Stimulated activated CD8-positive, alpha-beta memory T cell treated with anti-CD3 and anti-CD28 coated beads, Interleukin-12 subunit alpha, Interleukin-12 subunit beta, amount 100 ng/mL, for 24 hours (primary cell): Measurements from ENCODE around the gene EHBP1L1.
A peak's percentile ranks its signal among the peaks of the same experiment; 100 is the strongest.

Experiments
- DNase-seq: peaks from one replicate; pipeline ENCODE4 v3.0.0-alpha.2; 2020; ENCODE audit errors: extremely low read depth

EHBP1L1 gene

DNA sequence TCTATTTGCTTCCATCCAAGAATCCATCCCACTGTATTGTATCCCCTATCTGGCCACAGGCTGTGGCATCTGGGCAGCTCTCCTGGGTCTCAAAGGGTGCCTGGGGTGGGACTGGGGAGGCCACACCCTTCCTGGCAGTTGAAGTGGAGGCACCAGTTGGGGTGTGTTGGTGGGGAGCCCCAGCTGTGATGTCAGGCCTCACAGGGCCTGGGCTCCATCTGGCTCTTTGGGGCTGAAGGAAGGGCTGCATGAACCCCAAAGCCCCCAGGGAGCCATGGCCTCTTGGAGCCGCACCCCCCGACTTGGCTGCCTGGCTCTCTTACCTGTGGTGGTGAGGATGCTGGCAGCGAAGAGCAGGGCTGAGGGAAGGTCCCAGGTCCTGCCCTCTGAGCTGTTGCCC, 19.3 kb downstream of the EHBP1L1 start:
- DNase-seq = no peak

DNA sequence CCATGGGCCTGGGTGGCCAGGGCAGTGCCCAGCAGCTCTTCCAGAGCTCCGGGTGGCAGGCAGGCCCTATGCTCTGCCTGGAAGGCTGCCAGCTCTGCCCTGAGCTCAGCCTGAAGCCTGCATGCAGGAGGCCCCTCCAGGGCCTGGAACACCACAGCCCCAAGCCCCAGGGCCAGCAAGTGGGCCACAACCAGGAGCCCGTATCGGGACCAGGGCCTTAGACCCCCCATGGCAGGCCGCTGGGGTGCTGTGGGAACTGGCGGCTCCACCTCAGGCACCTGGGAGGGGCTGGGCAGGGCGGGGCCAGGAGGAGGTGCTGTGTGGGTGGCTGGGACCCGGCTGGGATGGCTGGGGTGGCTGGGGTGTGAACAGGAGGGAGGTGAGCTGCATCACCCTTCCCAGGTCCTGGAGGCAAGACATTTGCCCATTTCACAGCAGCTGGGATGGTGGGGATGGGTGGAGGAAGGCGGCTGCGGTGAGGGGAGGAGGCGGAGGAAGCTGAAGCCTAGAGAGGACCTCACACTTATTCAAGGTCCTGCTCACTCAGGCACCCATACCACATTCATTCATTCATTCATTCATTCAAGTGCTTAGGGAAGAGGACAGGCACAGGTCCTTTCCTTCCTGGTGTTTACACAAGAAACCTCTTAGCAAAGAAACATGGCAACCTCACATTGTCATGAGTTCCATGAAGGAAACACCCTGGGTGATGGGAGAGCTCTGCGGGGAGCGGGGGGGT, 19.9 kb downstream of the EHBP1L1 start, which contains the start of gene KCNK7:
Gene KCNK7 (minus strand): TSS at position 258 of the 739 bp plus-strand sequence. CDS start 28 bp downstream, at position 230.
- no peak for DNase-seq

DNA sequence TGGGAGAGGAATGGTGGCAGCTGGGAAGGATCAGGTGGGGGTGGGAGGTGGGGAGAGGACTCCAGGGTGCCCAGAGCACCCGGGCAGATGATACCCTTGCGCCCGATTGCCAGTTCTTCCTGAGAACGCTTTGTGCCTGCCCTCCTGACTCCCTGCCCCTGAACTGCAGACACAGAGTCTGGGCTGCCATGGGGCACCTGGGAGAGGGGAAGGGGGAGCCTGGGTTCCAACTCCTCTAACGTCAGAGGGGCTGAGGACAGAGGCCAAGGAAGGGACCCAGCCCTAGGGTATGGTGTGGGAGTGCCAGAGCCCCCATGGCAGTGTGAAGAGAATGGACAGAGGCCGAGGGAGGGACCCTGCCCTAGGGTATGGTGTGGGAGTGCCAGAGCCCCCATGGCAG, 20.7 kb downstream of the EHBP1L1 start:
- no peak for DNase-seq

DNA sequence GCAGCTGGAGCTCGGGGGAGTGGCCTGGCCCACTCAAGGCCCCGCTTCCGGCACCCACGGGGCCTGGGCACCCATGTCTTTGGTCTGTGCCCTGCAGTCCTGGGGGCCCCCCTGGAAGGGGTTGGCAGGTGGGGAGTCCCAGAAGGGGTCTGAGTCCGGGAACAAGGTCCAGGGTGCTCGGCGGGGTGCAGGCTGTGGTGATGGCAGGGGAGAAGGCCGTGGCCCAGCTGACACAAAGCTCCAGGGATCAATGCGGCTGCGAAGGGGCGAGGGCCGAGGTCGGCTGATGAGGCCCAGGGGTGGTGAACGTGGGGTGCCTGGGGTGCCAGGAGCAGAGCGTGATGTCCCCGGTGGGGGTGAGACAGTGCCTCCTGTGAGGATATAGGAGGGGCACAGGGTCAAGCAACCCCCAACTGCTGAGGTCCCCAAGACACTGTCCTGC, 22.4 kb downstream of the EHBP1L1 start:
- no peak for DNase-seq

DNA sequence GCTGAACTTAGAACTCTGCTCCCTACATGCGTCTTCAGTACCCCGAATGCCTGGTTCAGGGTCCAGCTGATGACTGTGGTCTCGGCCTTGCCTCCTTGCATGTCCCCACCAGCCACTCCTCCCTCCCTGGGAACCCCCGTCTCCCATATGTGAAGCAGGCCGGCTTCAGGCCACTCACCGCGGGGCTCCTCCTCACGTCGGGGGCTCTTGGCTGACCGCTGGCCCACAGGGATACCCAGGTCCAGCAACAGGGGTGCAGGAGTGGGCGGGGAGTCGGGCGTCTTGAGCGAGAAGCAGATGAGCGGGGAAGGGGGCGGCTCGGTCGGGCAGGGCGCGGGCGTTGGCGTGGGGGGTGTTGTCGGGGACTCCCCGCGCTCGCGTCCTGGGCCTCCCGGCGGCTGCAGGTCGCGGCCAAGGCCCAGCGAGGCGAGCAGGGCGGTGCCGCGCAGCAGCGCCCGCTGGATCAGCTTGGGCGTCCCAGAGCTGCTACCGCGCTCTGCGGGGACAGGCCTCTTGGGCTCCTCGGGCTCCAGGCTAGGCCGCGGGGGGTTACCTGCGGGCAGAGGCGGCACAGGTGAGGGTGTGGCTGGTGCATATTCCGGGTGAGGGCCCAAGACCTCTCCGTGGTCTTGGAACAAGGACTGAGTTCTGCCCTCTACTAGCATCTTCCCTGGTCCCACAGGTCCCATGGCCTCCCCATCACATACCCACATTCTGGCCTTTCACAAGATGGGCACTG, 23.5 kb downstream of the EHBP1L1 start:
- DNase-seq = no peak

DNA sequence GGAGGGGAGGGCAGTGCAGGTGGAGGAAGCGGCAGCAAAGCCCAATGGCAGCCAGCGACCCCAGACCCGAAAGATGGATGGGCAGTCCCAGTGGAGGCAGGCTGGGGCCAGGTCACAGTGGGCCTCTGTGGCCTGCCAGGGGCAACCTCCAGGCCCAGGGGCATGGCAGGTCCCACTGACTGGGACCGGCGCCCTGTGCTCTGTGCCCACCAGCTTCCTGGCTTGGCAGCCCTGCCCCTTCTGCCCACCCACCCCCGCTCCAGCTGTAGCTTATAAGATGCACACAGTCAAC, 24.0 kb downstream of the EHBP1L1 start:
- DNase-seq = no peak

DNA sequence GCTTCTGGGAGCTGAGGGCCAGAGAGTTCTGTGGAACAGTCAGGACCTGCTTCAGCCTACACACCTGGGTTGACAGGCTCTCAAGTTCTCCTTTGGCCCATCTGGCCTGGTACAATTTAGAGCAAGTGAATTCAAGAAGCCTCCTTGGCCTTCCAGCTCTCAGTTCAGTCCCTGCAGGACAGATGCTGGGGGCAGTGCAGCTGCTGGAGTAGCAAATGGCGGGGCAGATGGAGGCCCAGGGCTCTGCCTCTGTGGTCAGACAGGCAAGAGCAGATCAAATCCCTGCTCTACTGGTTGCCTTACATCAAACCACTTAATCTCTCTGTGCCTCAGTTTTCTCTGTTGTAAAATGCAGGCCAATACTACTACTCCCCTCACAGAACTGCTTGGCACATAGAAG, 28.4 kb downstream of the EHBP1L1 start:
- no peak for DNase-seq

DNA sequence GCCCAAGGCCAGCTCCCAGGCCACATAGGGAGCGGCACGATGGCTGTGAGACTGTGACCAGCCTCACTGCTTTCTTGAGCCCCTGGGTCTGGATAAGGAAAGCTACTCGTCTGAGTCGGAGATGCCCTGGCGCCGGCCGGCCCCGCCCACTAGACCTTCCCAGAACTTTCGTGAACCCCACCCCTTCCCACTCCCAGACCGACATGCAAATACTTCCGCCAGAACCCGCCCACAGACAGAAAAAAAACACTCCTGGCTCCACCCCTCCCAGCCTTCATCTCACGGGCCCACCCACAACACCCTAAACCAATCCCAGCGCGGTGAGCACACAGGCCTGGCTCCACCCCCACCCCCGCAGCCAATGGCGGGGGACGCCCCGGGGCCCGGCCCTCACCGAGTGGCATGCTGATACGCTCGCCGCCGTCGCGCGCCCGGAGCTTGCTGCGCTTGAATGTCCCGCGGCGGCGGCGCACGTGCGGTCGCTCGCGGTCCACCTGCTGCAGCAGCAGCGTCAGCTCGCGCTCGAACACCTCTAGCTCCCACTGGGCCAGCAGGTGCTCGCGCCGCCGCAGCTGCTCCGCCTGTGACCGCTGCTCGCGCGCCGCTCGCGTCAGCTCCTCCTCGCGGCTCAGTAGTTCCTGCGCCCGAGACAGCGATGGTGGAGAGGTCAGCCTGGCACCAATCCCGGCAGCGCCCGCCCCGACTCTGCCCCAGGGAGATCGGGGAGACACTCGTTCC, 31.2 kb downstream of the EHBP1L1 start:
- DNase-seq = no peak

DNA sequence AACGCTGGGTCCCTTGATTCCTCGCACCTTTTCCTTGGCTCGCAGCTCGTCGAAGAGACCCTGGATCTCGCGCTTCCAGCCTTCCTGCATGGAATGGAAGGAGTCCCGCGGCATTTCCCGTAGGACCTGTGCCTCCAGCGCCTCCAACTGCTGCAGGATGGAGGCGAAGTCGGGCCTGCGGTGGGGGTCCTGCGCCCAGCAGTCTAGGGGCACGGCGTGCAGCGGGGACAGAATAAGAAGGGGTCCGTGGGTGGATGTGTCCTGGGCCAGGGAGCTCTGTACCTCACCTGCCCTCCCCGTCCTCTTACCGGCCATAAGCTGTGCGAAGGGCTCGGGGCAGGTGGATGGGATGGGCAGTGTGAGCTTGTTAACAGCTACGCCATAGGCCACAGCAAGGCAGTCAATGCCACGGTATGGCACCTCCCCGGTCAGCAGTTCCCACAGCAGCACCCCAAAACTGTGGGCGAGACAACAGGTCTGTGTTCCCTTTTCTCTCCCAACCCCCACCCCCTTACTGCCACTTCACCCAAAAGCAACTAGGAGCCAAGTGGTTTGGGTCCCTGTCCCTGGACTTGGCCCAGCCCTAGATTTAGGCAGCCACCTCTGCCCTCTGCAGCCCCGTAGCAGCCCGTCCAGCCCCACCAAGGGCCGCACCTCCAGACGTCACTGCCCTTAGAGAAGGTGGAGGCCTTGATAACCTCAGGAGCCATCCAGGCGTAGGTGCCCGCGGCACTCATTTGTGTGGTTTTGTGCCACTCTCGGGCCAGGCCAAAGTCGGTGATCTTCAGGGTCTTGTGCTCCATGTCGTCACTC, 32.0 kb downstream of the EHBP1L1 start:
- no peak for DNase-seq

DNA sequence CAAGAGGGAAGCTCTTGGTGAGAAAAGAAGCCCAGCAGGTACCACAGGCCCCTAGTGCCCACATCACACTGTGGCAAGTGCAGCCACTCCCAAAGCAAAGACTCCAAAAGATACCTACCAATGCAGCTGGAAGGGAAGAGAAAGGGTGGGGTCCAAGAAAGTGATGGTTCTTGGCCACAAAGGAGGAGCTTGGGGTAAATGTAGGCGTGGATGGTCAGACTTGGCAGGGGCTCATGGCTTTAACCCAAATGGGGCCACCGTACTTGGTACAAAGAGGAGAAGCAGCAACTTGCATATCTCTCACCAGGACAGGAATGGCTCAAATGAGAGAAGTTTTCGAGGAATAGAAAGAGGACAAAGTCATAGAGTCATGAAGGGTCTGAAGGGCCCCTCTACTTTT, 33.4 kb downstream of the EHBP1L1 start:
- DNase-seq = no peak

DNA sequence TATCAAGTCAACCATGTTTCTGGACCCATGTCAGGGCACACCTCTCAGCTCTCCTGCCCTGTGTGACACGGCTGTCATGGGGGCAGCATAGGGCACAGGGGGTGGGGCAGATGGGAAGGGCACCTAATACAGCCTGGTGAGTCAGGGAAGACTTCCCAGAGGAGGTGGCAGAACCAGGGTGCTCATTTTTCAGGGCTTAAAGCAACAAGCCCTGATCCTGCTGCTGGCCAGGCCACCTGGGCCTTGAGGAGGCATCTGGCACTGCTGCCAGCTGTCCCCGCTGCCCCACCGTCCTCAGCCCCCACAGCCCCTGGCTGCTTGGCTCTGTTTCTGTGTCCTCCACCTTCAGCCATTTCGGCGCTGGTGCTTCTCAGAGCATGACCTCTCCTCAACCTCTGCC, 33.8 kb downstream of the EHBP1L1 start:
- no peak for DNase-seq

DNA sequence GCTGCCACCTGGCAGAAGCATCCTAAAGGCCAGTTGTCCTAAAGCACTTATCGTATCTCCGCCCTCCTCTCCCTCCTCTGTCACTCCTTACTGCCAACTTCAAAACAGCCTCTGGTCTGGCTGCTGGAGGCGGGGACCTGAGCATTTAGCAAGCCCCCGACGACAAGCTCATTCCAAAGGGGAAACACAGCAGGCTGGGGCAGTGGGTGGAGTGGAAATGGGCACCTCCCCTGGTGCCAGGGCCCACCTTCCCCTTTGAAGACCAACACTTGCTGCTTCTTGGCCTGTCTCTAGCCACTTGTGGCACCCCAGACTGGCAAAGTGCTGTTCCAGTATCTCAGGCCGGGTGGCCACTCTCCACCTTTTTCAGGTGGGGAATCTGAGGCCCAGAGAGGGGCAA, 34.6 kb downstream of the EHBP1L1 start:
- no peak for DNase-seq

DNA sequence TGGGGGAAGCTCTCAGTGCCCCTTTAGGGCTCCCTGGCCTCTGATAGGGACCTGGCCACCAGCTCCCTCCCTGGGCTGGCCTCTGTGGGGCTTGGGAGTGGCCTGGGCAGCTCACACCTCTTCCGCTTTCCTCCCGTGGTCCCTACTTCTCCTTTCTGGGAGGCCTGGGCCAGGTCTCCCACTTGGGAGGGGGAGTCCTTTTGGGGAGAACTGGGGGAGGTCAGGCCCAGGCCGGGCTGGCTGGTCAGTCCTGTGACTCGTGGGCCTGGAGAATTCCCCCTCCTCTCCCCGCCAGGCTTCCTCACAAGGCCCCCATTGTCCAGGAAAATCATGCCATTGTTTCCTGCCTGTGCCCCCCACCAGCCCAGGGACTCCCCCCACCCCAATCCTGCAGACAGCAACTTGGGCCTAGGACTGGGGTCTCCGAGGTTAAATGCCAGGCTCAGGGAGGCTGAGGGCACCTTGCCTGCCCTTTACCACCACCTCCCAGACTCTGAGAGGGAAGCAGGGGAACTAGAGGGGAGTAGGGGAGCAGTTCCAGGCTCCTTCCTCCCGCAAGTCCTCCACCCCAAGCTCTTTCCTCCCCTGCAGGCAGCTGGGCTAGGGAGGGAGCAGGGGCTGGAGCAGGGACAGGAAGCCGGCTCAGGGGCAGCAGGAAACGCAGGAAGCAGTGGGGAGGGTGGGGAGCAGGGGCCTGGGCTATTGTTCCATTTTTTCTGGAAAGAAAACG, 35.3 kb downstream of the EHBP1L1 start:
- DNase-seq = no peak

DNA sequence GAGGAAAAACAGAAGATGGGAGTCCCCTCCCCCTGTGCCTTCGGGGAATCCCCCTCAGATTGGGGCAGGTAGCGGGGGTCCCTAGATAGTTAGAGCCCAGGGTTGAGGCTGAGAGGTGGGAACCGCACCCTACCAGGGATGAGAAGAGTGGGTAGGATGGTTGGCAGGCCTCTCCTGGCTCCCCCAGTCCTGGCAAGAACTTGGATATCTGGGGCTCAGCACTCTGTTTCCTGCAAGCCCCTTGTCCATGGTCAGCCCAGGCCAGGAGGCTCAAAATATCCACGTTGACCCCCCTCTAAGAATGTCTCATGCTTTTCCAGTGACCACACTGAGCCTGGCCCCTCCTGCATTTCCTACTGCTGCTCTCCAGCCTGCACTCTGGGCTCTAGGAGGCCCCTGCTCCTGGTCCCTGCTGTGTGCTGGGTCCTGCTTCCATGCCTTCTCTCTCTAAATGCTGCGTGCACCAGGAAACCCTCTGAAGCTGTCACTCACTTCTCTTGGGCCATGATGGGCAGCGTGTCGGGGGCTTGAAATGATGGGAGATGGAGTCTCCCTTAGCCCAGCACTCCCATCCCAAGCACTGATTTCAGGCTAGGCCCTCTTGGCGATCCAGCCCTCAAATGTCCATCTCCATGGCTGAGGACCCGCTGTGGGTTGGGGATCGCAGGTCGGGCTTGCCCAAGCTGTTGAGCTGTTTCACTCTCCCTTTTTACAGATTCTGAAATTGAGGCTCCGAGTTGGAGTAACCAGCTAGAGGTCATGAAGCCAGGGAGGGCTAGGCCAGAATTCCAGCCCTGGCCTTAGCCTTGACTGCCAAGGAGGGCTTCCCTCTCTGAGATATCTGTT, 36.1 kb downstream of the EHBP1L1 start:
- no peak for DNase-seq

DNA sequence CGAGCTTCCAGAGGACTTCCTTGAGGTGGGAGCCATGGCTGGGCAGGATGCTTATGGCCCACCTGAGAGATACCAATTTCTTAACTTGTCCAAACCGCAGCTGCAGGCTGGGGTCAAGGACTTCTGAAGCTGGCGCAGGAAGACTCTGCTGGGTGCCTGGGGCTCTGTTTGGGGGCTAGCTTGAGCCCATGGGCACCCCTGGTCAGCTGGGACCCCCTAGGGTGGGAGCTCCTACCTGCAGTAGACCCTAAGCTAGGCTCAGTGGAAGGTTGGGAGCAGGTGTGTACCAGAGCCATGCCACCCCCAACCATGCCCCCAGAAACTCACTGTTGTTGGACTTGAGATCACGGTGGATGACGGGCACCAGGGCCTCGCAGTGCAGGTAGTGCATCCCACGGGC, 36.8 kb downstream of the EHBP1L1 start:
- DNase-seq = no peak

DNA sequence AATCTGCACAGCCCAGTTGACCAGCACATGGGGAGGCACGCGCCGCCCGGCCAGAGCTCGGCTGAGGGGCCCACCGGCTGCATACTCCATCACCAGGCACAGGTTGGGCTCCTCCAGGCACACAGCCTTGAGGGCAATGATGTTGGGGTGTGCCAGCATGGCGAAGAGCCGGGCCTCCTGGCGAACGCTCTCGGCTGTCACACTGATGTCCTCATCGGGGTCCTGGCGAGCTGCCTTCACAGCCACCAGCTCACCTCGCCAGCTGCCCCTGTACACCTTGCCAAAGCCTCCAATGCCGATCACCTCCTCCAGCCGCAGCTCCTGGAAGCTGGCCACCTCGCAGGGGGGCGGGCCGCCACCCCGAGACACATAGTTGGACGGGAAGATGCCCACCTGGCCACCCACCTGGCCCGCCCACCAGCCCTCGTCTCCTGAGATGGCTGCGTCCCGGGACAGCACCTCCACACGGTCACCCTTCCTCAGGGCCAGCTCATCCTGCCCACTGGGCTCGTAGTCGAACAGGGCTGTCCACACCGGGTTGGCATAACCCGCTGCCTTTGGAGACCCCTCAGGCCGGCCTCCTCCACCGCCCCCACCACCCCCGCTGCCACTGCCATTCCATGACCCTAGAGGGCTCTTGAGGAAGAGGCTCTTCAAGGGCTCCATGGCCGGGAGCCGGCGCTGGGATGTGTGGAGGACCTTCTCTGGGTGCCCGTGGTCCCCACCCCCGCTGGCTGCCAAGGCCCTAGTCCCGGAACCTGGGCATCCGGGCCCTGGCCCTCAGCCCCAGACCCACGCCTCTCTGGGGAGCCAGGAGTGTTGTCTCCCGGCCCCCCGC, 37.5 kb downstream of the EHBP1L1 start:
- no peak for DNase-seq

DNA sequence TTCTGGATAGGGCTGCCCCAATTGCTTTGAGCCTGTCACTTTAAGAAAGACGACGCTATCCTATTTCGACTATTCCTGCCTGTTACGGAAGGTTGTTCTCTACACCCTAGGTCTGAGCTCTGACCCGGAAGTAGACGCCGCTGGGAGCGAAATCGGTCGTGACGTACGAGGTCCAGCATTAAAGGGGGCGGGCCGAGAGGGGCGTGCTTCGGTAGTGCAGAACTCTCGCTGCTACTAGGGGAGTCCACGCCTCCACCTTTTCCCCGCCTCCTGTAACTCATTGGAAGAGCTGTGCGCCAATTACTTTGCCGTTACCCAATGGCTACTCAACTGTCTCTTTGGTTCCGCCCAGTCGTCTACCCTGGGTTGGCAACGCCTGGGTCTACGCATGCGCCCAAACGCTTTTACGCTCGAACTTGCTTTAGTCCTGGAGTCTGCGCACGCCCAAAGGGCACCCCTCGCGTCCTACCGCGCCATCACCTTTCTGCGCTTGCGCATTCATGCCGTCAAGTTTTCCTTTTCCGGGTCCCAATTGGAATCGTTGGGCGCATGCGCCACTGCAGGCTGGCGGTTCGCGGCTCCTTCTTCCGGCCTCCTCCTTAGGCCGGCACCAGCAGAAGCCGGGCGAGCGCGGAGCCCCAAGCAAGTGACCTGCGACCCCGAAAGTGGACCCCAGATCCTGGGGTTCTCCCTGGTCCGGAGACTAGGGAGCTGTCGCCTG, 39.5 kb downstream of the EHBP1L1 start, which contains the start of gene PCNX3:
Gene PCNX3 (plus strand): TSS at position 548 of the 721 bp plus-strand sequence. CDS start 536 bp downstream, outside the sequence.
- DNase-seq = peak; percentile 99

DNA sequence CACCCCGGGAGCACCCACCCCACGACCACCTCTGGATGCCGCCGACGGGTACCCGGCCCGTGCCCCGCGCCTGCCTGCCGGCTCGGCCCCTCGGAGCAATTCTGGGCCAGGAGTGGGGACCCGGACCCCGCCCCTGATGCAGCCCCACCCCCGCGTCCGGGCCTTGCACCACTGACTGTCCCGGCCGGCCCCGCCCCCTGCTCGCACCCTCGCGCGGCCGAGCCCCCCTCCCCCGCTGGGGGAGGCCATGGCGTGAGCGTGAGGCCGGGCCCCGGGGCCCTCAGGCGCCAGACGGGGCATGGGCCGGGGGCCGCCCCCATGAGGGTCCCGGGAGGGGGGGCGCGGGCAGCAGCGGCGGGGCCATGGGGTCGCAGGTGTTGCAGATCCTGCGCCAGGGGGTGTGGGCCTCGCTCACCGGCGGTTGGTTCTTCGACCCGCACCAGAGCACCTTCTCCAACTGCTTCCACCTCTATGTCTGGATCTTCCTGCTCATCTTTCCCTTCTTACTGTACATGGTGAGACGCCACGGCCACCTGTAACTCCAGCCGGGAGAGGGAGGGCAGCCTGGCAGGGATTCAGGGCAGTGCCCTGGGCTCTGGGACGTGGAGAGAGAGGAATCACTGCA, 40.2 kb downstream of the EHBP1L1 start:
- no peak for DNase-seq
